Activated CD8-positive, alpha-beta memory T cell treated with anti-CD3 and anti-CD28 coated beads for 36 hours (primary cell): ENCODE data around the gene SAMD4A. TPM values are rescaled to one million over a fixed set of nuclear protein-coding genes. Genes with fewer than 3 reads are reported as not detected.

Experiments
- CTCF ChIA-PET: fragments of 350-600 bp; sonication (Branson Sonifier 250); formaldehyde crosslinking; loops from one replicate; lab custom pipeline; 2021; ENCODE audit warnings: antibody characterized with exemption; lab: Charles Lee
- POLR2A ChIA-PET: fragments of 350-600 bp; sonication (Branson Sonifier 250); formaldehyde crosslinking; loops from one replicate; lab custom pipeline; 2021; ENCODE audit warnings: antibody characterized with exemption; lab: Charles Lee
- total RNA-seq, 2 experiments: library from RNA; stranded (reverse); gene quantifications; one replicate each; pipeline ENCODE4 v1.2.3, GENCODE V29; 2021

Gene SAMD4A
- total RNA-seq, 2 experiments from 2014 or later, result 4.0 to 4.8 TPM

GRCh38 chr14:54754116-54754622 is 187.2 kb downstream of the SAMD4A start:
- ChIA-PET POLR2A (no interaction called here), CTCF (no interaction called here)

DNA sequence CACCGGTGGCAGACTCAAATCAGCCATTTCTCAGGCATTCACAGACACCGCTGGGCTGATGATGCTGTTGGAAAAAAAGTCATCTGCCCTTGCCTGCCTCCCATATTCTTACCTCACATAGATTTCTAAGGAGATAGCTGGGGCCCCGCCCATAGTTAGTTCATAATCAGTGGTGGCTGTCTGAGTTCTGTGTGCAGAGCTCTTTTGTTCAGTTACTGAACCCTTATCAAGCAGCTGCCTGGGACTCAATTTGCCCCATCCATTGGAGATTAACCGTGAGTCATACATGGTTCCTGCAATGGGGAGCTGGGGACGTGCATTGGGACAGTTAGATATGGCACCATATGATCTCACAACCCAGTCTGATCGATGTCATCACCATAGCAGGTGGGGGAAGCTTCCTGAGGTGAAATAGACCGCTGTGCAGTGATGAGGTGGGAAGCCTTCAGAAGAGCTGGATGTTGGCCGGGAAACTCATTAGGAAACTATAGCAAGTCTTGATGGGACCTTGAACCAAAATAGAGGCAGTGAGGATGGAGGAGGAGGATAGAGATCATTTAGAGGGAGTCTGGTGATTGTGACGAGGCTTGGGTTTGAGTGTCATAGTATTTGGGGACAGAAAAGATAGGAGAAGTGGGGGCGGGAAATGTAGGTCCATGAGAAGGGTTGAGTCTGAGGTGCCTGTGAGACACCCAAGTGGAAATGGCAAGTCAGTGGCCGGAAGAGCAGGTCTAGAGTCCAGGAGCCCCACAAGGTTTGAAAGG is 187.9 kb downstream of the SAMD4A start:
- POLR2A ChIA-PET, result no interaction called here
- CTCF ChIA-PET, result no interaction called here

GRCh38 chr14:54756656-54757392 is 189.9 kb downstream of the SAMD4A start:
- POLR2A ChIA-PET, result no interaction called here
- CTCF ChIA-PET, result no interaction called here

- ChIA-PET POLR2A (no interaction called here), CTCF (no interaction called here)
Measured at GRCh38 chr14:54758041-54758440, 191.1 kb downstream of the SAMD4A start.

- CTCF ChIA-PET, result no interaction called here
- POLR2A ChIA-PET, result no interaction called here
Measured at GRCh38 chr14:54759982-54760585, 193.2 kb downstream of the SAMD4A start.

DNA sequence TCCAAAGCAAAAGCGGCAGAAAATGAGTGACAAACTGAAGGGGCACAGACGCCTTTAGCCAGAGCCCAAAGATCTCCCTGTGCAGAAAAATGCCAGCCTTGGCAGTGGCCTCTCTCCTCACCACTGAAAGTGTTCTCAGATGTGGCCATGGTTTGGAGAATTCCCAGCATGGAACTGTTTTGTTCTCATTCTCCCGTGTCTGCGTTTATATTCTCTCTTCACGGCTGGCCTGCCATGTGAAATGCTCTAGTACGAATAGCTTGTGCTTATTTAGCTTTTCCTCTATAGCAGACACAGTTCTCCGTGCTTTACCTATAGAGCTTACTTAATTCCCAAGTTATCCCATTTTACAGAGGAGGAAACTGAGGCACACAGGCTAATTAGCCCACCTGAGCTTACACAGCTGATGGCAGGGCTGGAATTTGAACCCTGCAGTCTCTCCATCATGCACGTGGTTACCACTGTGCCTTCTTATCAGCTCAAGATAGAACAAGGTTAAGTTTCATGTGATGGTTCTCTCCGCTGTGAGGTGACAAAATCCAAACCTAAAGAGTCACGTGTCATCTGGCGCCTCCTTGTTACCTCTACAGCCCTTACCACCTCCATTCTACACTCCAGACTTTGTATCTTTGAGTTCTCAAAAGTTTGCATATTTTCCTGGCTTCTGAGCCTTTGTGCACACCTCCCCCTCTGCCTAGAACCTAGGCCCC is 194.1 kb downstream of the SAMD4A start:
- ChIA-PET CTCF (no interaction called here), POLR2A (no interaction called here)

DNA sequence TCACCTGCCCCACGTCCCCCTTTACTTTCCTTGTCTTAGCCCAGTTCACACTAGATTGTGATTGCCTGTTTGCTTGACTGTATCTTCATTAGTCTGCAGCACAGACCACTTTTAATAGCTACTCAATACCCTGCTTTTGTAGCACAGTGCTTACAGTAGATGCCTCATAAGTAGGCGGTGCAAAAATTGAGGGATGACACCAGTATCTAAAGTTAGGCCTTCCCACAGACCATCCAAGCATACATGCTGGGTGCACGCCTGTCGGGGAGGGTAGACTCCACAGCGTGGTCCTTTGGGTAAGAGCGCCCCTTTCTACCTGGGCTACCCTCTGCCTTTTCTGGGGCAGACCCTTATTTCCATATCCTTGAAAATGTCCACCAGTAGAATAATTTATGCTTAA is 194.9 kb downstream of the SAMD4A start:
- POLR2A ChIA-PET, result no interaction called here
- CTCF ChIA-PET, result no interaction called here

DNA sequence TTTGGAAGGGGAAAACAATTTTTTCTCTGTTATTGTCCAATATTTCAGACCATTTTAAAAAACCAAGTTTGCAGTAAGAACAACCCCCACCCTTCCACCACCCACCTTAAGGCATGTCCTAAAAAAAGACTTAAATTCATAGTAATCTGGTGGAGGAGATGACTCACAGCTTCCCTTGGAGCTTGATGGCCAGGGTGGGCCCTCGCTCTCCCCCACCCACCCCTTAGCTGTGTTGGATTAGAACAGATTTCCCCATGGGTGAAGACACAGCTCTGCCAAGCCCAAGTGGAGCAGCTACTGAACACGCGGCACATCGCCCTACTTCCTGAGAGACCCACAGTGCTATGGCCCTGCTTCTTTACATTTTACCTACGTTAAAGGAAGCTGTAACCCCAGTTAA is 195.4 kb downstream of the SAMD4A start:
- ChIA-PET POLR2A (no interaction called here), CTCF (no interaction called here)

GRCh38 chr14:54763761-54764160 is 196.8 kb downstream of the SAMD4A start:
- ChIA-PET CTCF (no interaction called here), POLR2A (no interaction called here)

DNA sequence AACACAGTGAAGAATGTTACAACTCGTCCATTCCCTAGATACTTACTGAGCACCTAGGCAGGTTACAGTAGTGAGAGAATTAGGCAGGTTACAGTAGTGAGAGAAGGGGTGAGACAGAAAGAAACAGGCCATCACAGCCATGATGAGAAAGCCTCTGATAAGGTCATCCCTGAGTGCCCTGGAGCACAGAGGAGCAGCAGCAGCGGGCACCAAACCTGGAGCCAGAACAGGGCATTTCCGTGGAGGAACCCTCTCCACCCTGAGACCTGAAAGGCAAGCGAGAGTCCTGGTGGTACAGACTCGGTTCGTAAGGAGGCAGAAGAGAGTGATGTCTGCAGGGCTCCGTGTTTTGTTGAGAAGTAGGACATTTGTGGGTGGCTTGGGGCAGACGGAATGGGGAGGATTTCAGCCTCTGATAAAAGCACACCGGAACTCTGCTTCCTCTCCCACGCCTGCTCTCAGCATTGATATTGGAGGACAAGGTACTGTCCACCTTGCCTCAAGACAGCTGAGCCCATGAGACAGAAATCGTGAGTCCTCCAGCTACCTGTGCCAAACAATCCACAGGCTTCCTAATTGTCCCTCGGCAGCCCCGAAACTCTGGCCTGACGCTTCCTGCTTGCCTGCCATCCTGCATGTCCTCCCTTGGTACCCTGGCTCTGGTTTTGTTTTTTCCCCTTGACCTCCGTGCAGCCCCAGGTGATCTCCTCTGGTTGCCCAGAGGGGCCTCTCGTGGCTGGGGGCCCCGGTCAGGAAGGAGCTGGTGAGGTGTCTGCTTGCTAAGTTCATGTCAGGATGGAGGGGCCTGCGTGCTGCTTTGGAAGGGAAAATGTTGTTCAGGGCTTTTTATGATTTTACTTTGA is 199.6 kb downstream of the SAMD4A start:
- ChIA-PET POLR2A (no interaction called here), CTCF (no interaction called here)

DNA sequence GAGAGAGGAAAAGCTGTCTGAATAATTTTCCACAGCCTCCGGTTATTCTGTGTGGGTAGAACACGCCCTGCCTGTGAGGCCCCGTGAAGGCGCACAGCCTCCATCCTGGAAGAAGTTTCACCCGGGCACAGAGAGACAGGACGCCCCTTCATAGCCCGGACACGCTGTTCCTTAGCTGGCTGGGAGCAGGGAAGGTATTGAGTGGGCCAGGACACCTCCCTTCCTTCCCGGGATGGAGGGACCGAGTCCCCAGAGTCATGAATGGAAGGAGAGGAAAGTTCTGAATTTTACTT is 200.2 kb downstream of the SAMD4A start:
- ChIA-PET POLR2A (no interaction called here), CTCF (interaction anchor here (0.8 kb wide), 1 partner anchor 9 kb away, joined by 3 read pairs; no protein-coding TSS in a partner anchor)

DNA sequence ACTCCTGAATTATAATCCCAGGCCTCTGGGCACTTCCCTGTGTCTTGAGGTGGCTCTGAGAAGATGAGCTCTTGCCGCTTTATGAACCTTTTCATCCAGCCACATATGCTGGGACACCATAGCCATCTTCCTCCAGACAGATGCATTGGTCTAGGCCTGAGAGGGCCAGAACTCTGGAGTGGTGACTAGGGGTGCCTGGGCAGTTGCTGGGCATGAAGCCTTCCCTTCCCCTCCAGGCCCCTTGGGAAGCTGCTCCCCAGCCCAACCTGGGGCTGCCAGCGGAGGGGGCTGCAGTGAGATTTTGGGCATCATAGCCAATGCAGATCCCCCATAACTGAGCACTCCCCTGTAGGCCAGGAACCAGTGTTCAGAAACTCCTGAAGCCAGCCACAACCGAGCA is 200.5 kb downstream of the SAMD4A start:
- POLR2A ChIA-PET, result no interaction called here

DNA sequence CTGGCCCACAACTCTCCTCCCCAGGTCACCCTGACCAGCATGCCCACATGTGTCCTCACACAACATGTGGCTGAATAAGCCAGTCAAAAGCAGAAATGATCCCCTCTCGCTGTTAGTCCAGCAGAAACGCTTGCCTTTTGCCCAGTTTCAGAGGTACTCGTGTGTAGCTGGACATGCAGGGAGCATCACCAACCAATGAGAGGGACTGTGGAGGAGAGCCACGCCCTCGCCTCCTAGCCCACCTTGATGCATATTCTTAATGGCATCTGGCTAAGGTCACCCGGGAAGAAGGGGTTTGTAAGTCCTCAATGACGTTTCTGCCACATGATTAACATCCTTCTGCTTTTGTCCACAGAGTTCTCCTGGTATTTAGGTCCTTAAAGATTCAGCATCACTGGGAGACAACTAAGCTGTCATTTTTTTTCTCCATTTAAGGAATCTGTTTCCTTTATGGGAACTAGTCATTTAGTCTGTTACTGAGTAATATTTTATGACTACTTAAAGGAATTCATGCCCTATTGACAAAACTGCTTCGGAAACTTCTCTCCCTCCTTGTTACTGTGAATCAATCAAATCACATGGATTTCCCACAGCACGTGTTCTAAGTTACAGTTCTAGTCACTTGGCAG is 201.7 kb downstream of the SAMD4A start:
- CTCF ChIA-PET, result no interaction called here
- POLR2A ChIA-PET, result no interaction called here

More for the DNA sequence above, 200.5 kb downstream of the SAMD4A start:
- CTCF ChIA-PET, result interaction anchor here (0.6 to 0.8 kb wide), 2 partner anchors 9 to 41 kb away, joined by 3 read pairs; no protein-coding TSS in a partner anchor

GRCh38 chr14:54769951-54770863 is 203.3 kb downstream of the SAMD4A start:
- CTCF ChIA-PET, result interaction anchor here (0.6 kb wide), 1 partner anchor 1711 kb away, joined by 3 read pairs; no protein-coding TSS in a partner anchor
- POLR2A ChIA-PET, result no interaction called here

DNA sequence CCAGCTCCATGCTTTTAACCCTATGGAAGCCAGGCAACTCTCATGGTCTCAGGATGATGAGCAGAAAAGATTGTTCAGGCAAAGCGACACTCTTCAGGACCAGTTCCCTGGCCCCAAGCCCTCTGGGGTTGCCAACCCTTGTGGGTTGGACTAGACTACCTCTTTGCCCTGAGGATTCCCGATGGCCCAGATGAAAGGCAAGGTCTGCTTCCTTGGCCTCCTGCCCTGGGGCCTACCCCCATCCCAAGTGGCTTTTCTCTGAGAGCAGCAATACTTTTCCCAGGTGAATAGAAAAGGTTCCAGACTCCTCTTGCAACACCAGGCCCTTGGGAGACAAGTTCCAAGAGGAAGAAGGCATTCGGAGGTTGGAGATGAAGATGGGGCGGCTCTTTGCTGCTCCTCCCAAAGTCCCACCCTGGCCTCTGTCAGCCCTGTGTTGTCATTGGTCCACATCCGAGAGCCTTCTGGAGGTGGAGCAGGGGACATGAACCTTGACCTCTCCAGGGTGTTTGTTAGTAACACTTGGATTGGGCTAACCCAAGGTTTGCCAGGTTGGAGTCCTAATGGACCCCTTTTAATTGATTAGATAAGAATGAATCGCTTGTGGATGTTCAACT is 204.6 kb downstream of the SAMD4A start:
- ChIA-PET POLR2A (no interaction called here), CTCF (no interaction called here)

GRCh38 chr14:54772451-54772881 is 205.5 kb downstream of the SAMD4A start:
- POLR2A ChIA-PET, result interaction anchor here (0.5 to 1.6 kb wide), 3 partner anchors 43 to 217 kb away, joined by 3 to 5 read pairs (median 3); no protein-coding TSS in a partner anchor
- CTCF ChIA-PET, result interaction anchor here (0.6 to 5.5 kb wide), 14 partner anchors 8 to 263 kb away, joined by 3 to 94 read pairs (median 4); partner anchors contain the start of genes CGRRF1 and SAMD4A
